Measurements from ENCODE around the gene ABHD4. TPM values are rescaled to one million over a fixed set of nuclear protein-coding genes. Genes with fewer than 3 reads are reported as not detected.
A peak's percentile ranks its signal among the peaks of the same experiment; 100 is the strongest.

The ABHD4 gene
- total and polyA plus RNA-seq, 4 donors: 18.7 to 75.1 (median 47.9) TPM

- no peaks in the 10 kb centered on the region for H3K9me3 ChIP-seq (ENCODE audit: control insufficient read depth, insufficient read depth, low read length)
- no peak overlapping the region for H3K27ac ChIP-seq (ENCODE audit: low read depth, low read length)
- no peaks in the 10 kb centered on the region for H3K27me3 ChIP-seq (ENCODE audit: control insufficient read depth, insufficient read depth, low read length)
- H3K4me1 ChIP-seq (ENCODE audit: control insufficient read depth, insufficient read depth, low read length): peaks cover 6% of the 10 kb centered on the region
- DNase-seq (ENCODE audit: low read depth in 4 of 6, low spot score in 6 of 6): no peak
- peaks cover 15% of the 10 kb centered on the region for H3K36me3 ChIP-seq (ENCODE audit: control insufficient read depth, insufficient read depth, low read length)
- no peak overlapping the region for H3K4me3 ChIP-seq (ENCODE audit: low read depth, low read length)
- no CpG with 5 or more reads among the region's 3 CpGs for WGBS (ENCODE audit: insufficient coverage)
These were observed 28.4 kb upstream of the ABHD4 start for GRCh38 chr14:22569737-22570131.

DNA sequence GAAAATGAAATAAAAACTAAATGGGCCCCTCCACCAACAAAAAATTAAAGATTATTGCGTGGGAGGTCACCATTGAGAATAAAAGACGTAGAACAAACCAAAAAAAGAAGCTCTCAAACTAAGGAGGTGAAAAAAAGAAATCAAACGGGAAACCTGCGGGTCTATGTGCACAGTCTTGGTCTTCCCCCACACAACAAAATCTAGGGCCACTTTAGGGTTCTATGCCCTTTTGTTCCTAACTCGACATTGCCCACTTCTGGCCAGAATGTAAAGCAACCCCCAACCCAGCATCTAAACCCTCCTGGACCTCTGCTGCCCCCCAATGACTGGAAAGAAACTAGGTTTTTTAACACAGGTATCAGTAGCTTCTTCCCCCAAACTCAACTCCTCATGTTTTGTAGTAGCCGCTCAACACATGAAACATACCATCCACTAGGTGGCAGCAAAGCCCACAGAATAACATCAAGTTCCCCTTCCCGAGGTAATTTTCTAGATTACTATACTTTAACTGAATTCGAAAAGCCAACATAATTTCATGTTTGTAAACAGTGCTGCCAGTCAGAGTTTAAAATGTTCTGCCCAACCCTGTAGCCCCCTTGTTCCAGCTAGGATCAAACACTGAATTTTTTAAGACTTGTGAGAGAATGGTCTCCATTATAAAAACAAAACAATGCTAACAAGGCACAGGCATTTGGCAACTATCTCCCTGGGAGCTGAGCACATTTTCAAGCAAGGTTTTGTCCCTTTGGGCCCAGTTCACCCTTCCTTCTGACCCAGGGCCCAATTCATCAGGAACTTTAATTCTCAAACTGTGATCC is 27.8 kb upstream of the ABHD4 start:
- peak; percentile 76 to 97 (median 86) for DNase-seq (ENCODE audit: low read depth in 4 of 6, low spot score in 6 of 6)
- peaks cover 17% of the 10 kb centered on the region for H3K36me3 ChIP-seq (ENCODE audit: control insufficient read depth, insufficient read depth, low read length)
- no peaks in the 10 kb centered on the region for H3K27me3 ChIP-seq (ENCODE audit: control insufficient read depth, insufficient read depth, low read length)
- H3K27ac ChIP-seq (ENCODE audit: low read depth, low read length): peak overlapping the region; percentile 22
- no peak overlapping the region for H3K4me3 ChIP-seq (ENCODE audit: low read depth, low read length)
- peaks cover 6% of the 10 kb centered on the region for H3K4me1 ChIP-seq (ENCODE audit: control insufficient read depth, insufficient read depth, low read length)
- WGBS (ENCODE audit: insufficient coverage): 19% methylated on average over 7 of the region's 8 CpGs
- no peaks in the 10 kb centered on the region for H3K9me3 ChIP-seq (ENCODE audit: control insufficient read depth, insufficient read depth, low read length)

DNA sequence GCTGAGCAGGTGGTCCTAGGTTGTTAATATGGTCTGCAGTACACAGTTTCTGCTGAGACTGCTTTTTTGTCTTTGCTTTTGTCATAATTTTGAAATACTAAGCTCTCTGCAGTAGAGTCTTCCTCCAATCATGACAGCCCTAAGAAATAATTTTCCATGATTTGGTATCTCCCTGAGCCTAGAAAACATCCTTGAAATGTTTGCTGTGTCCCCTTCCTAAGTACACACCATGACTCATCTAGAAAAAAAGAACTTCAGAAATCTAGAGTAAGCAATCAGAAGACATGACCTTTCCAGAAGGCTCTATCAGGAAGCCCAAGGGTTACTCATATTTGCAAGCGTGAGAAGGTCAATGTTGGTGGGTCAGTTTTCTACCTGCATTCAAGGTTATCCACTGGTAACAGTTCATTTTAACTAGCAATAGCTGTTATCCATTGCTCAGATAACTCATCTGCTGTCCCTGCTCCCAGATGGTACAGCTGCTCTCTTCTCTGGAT is 25.5 kb upstream of the ABHD4 start:
- Histone ChIP-seq H3K4me1 (ENCODE audit: control insufficient read depth, insufficient read depth, low read length) (peaks cover 6% of the 10 kb centered on the region), H3K27ac (ENCODE audit: low read depth, low read length) (no peak overlapping the region), H3K36me3 (ENCODE audit: control insufficient read depth, insufficient read depth, low read length) (peaks cover 17% of the 10 kb centered on the region), H3K9me3 (ENCODE audit: control insufficient read depth, insufficient read depth, low read length) (no peaks in the 10 kb centered on the region), H3K27me3 (ENCODE audit: control insufficient read depth, insufficient read depth, low read length) (no peaks in the 10 kb centered on the region), H3K4me3 (ENCODE audit: low read depth, low read length) (no peak overlapping the region)
- no CpG with 5 or more reads among the region's 1 CpG for WGBS (ENCODE audit: insufficient coverage)
- no peak for DNase-seq (ENCODE audit: low read depth in 4 of 6, low spot score in 6 of 6)

DNA sequence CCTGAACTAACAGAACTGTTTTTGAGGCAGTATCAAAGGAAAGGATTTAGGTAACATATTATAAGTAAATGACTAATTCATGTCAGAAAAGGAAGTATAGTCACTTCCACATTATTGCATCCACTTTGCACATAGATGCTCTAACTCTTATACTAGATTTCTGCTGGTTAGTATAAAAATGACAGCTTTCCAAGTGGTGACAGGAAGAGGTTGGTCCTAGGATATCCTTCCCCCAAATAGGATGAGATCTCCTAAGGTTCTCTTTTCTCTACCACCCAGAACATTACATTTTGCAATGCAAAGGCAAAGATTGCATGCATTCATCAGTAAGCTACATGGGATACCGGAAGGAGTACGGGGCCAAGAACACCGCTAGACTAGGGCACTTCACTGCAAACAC is 24.3 kb upstream of the ABHD4 start:
- Histone ChIP-seq H3K4me1 (ENCODE audit: control insufficient read depth, insufficient read depth, low read length) (peaks cover 8% of the 10 kb centered on the region), H3K27me3 (ENCODE audit: control insufficient read depth, insufficient read depth, low read length) (no peaks in the 10 kb centered on the region), H3K4me3 (ENCODE audit: low read depth, low read length) (no peak overlapping the region), H3K9me3 (ENCODE audit: control insufficient read depth, insufficient read depth, low read length) (no peaks in the 10 kb centered on the region), H3K36me3 (ENCODE audit: control insufficient read depth, insufficient read depth, low read length) (peaks cover 17% of the 10 kb centered on the region), H3K27ac (ENCODE audit: low read depth, low read length) (no peak overlapping the region)
- 95% methylated on average over 3 of the region's 3 CpGs for WGBS (ENCODE audit: insufficient coverage)
- DNase-seq (ENCODE audit: low read depth in 4 of 6, low spot score in 6 of 6): no peak

DNA sequence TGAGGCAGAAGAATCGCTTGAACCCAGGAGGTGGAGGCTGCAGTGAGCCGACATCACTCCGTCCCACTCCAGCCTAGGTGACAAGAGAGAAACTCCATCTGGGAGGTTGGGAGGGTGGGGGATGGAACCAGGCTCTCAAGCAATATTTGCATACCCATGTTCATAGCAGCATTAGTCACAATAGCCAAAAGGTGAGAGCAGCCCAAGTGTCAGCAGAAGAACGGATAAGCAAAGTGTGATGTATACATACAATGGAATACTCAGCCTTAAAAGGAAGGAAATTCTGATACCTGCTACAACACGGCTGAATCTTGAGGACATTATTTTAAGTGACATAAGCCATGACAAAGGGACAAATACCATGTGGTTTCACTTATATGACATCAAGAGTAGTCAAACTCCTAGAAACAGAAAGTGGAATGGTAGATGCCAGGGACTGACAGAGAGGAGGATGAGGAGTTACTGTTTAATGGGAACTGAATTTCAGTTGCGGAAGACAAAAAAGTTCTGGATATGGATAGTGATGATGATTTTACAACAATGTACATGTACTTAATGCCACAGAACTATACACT is 20.7 kb upstream of the ABHD4 start:
- no CpG with 5 or more reads among the region's 6 CpGs for WGBS (ENCODE audit: insufficient coverage)
- peaks cover 2% of the 10 kb centered on the region for H3K4me1 ChIP-seq (ENCODE audit: control insufficient read depth, insufficient read depth, low read length)
- H3K36me3 ChIP-seq (ENCODE audit: control insufficient read depth, insufficient read depth, low read length): peaks cover 15% of the 10 kb centered on the region
- H3K4me3 ChIP-seq (ENCODE audit: low read depth, low read length): no peak overlapping the region
- no peak overlapping the region for H3K27ac ChIP-seq (ENCODE audit: low read depth, low read length)
- no peak for DNase-seq (ENCODE audit: low read depth in 4 of 6, low spot score in 6 of 6)
- H3K9me3 ChIP-seq (ENCODE audit: control insufficient read depth, insufficient read depth, low read length): no peaks in the 10 kb centered on the region
- H3K27me3 ChIP-seq (ENCODE audit: control insufficient read depth, insufficient read depth, low read length): no peaks in the 10 kb centered on the region

GRCh38 chr14:22579236-22579635 is 18.9 kb upstream of the ABHD4 start:
- H3K27me3 ChIP-seq (ENCODE audit: control insufficient read depth, insufficient read depth, low read length): no peaks in the 10 kb centered on the region
- 13% methylated on average over 1 of the region's 2 CpGs for WGBS (ENCODE audit: insufficient coverage)
- no peaks in the 10 kb centered on the region for H3K9me3 ChIP-seq (ENCODE audit: control insufficient read depth, insufficient read depth, low read length)
- H3K36me3 ChIP-seq (ENCODE audit: control insufficient read depth, insufficient read depth, low read length): peaks cover 8% of the 10 kb centered on the region
- no peak overlapping the region for H3K27ac ChIP-seq (ENCODE audit: low read depth, low read length)
- DNase-seq (ENCODE audit: low read depth in 4 of 6, low spot score in 6 of 6): peak in 2 of 6 donors; percentile 49 to 84
- no peak overlapping the region for H3K4me3 ChIP-seq (ENCODE audit: low read depth, low read length)
- peaks cover 4% of the 10 kb centered on the region for H3K4me1 ChIP-seq (ENCODE audit: control insufficient read depth, insufficient read depth, low read length)

DNA sequence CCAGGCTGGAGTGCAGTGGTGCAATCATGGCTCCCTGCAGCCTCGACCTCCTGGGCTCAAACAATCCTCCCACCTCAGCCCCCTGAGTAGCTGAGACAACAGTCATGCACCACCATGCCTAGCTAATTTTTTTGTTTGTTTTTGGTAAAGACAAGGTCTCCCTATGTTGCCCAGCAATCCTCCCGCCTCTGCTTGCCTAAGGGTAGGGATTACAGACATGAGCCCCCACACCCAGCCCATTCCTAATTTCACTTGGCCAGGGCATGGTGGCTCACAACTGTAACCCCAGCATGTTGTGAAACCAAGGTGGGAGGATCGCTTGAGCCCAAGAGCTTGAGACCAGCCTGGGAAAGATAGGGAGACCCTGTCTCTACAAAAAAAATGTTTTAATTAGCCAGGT is 18.2 kb upstream of the ABHD4 start:
- DNase-seq (ENCODE audit: low read depth in 4 of 6, low spot score in 6 of 6): no peak
- Histone ChIP-seq H3K36me3 (ENCODE audit: control insufficient read depth, insufficient read depth, low read length) (peaks cover 9% of the 10 kb centered on the region), H3K4me1 (ENCODE audit: control insufficient read depth, insufficient read depth, low read length) (peaks cover 7% of the 10 kb centered on the region), H3K4me3 (ENCODE audit: low read depth, low read length) (no peak overlapping the region), H3K9me3 (ENCODE audit: control insufficient read depth, insufficient read depth, low read length) (no peaks in the 10 kb centered on the region), H3K27me3 (ENCODE audit: control insufficient read depth, insufficient read depth, low read length) (no peaks in the 10 kb centered on the region), H3K27ac (ENCODE audit: low read depth, low read length) (no peak overlapping the region)
- 86% methylated on average over 1 of the region's 3 CpGs for WGBS (ENCODE audit: insufficient coverage)

- H3K27ac ChIP-seq (ENCODE audit: low read depth, low read length): no peak overlapping the region
These were observed 17.5 kb upstream of the ABHD4 start for GRCh38 chr14:22580625-22581024.

GRCh38 chr14:22583994-22584393 is 14.1 kb upstream of the ABHD4 start:
- no peak overlapping the region for H3K27ac ChIP-seq (ENCODE audit: low read depth, low read length)
- peaks cover 12% of the 10 kb centered on the region for H3K4me1 ChIP-seq (ENCODE audit: control insufficient read depth, insufficient read depth, low read length)
- H3K36me3 ChIP-seq (ENCODE audit: control insufficient read depth, insufficient read depth, low read length): peaks cover 10% of the 10 kb centered on the region
- no peak for DNase-seq (ENCODE audit: low read depth in 4 of 6, low spot score in 6 of 6)
- no peaks in the 10 kb centered on the region for H3K27me3 ChIP-seq (ENCODE audit: control insufficient read depth, insufficient read depth, low read length)
- no peak overlapping the region for H3K4me3 ChIP-seq (ENCODE audit: low read depth, low read length)
- no peaks in the 10 kb centered on the region for H3K9me3 ChIP-seq (ENCODE audit: control insufficient read depth, insufficient read depth, low read length)
- 83% methylated on average over 1 of the region's 1 CpG for WGBS (ENCODE audit: insufficient coverage)

More at GRCh38 chr14:22580625-22581024, 17.5 kb upstream of the ABHD4 start:
- Histone ChIP-seq H3K4me3 (ENCODE audit: low read depth, low read length) (no peak overlapping the region), H3K4me1 (ENCODE audit: control insufficient read depth, insufficient read depth, low read length) (peaks cover 7% of the 10 kb centered on the region), H3K36me3 (ENCODE audit: control insufficient read depth, insufficient read depth, low read length) (peaks cover 8% of the 10 kb centered on the region), H3K9me3 (ENCODE audit: control insufficient read depth, insufficient read depth, low read length) (no peaks in the 10 kb centered on the region), H3K27me3 (ENCODE audit: control insufficient read depth, insufficient read depth, low read length) (no peaks in the 10 kb centered on the region)
- no peak for DNase-seq (ENCODE audit: low read depth in 4 of 6, low spot score in 6 of 6)
- no CpG with 5 or more reads among the region's 2 CpGs for WGBS (ENCODE audit: insufficient coverage)

GRCh38 chr14:22587247-22587646 is 10.9 kb upstream of the ABHD4 start:
- Histone ChIP-seq H3K4me1 (ENCODE audit: control insufficient read depth, insufficient read depth, low read length) (peaks cover 21% of the 10 kb centered on the region), H3K36me3 (ENCODE audit: control insufficient read depth, insufficient read depth, low read length) (peaks cover 5% of the 10 kb centered on the region), H3K27me3 (ENCODE audit: control insufficient read depth, insufficient read depth, low read length) (no peaks in the 10 kb centered on the region), H3K9me3 (ENCODE audit: control insufficient read depth, insufficient read depth, low read length) (no peaks in the 10 kb centered on the region), H3K27ac (ENCODE audit: low read depth, low read length) (no peak overlapping the region), H3K4me3 (ENCODE audit: low read depth, low read length) (no peak overlapping the region)
- WGBS (ENCODE audit: insufficient coverage): no CpG with 5 or more reads among the region's 5 CpGs
- DNase-seq (ENCODE audit: low read depth in 4 of 6, low spot score in 6 of 6): no peak
